Measurements from ENCODE around the gene TCF7L2. TPM values are rescaled to one million over a fixed set of nuclear protein-coding genes. Genes with fewer than 3 reads are reported as not detected.

The TCF7L2 gene
- total RNA-seq, 1 experiment from 2014 or later: 0.47 TPM

GRCh38 chr10:113137941-113138685 is 188.1 kb downstream of the TCF7L2 start:
- DNase-seq (ENCODE audit: low read depth): no peak
- in situ Hi-C loops (cut with HindIII; ENCODE audit: low pct_unique_long_range_greater_than_20kb, low sequenced_read_pairs): no loop called here

- in situ Hi-C loops (cut with HindIII; ENCODE audit: low pct_unique_long_range_greater_than_20kb, low sequenced_read_pairs): no loop called here
- no peak for DNase-seq (ENCODE audit: low read depth)
These were observed 189.0 kb downstream of the TCF7L2 start for GRCh38 chr10:113138937-113139585.

GRCh38 chr10:113139699-113140098 is 189.7 kb downstream of the TCF7L2 start:
- in situ Hi-C loops (cut with HindIII; ENCODE audit: low pct_unique_long_range_greater_than_20kb, low sequenced_read_pairs): no loop called here
- DNase-seq (ENCODE audit: low read depth): no peak

- in situ Hi-C loops (cut with HindIII; ENCODE audit: low pct_unique_long_range_greater_than_20kb, low sequenced_read_pairs): no loop called here
These were observed 190.3 kb downstream of the TCF7L2 start for GRCh38 chr10:113140143-113141011.

GRCh38 chr10:113142601-113143362 is 192.7 kb downstream of the TCF7L2 start:
- DNase-seq (ENCODE audit: low read depth): no peak
- in situ Hi-C loops (cut with HindIII; ENCODE audit: low pct_unique_long_range_greater_than_20kb, low sequenced_read_pairs): no loop called here

More at GRCh38 chr10:113140143-113141011, 190.3 kb downstream of the TCF7L2 start:
- no peak for DNase-seq (ENCODE audit: low read depth)

- DNase-seq (ENCODE audit: low read depth): no peak
- in situ Hi-C loops (cut with HindIII; ENCODE audit: low pct_unique_long_range_greater_than_20kb, low sequenced_read_pairs): no loop called here
These were observed 194.5 kb downstream of the TCF7L2 start for GRCh38 chr10:113144576-113144975.

GRCh38 chr10:113148071-113148825 is 198.2 kb downstream of the TCF7L2 start:
- DNase-seq (ENCODE audit: low read depth): no peak
- in situ Hi-C loops (cut with HindIII; ENCODE audit: low pct_unique_long_range_greater_than_20kb, low sequenced_read_pairs): no loop called here

GRCh38 chr10:113148901-113149300 is 198.9 kb downstream of the TCF7L2 start:
- in situ Hi-C loops (cut with HindIII; ENCODE audit: low pct_unique_long_range_greater_than_20kb, low sequenced_read_pairs): no loop called here
- no peak for DNase-seq (ENCODE audit: low read depth)

GRCh38 chr10:113149626-113150025 is 199.6 kb downstream of the TCF7L2 start:
- in situ Hi-C loops (cut with HindIII; ENCODE audit: low pct_unique_long_range_greater_than_20kb, low sequenced_read_pairs): no loop called here
- no peak for DNase-seq (ENCODE audit: low read depth)

GRCh38 chr10:113151190-113151666 is 201.2 kb downstream of the TCF7L2 start:
- in situ Hi-C loops (cut with HindIII; ENCODE audit: low pct_unique_long_range_greater_than_20kb, low sequenced_read_pairs): no loop called here
- DNase-seq (ENCODE audit: low read depth): no peak

- no peak for DNase-seq (ENCODE audit: low read depth)
- in situ Hi-C loops (cut with HindIII; ENCODE audit: low pct_unique_long_range_greater_than_20kb, low sequenced_read_pairs): no loop called here
These were observed 203.6 kb downstream of the TCF7L2 start for GRCh38 chr10:113153493-113154102.

- no peak for DNase-seq (ENCODE audit: low read depth)
- in situ Hi-C loops (cut with HindIII; ENCODE audit: low pct_unique_long_range_greater_than_20kb, low sequenced_read_pairs): no loop called here
These were observed 207.4 kb downstream of the TCF7L2 start for GRCh38 chr10:113157441-113157840.

GRCh38 chr10:113158183-113158582 is 208.1 kb downstream of the TCF7L2 start:
- in situ Hi-C loops (cut with HindIII; ENCODE audit: low pct_unique_long_range_greater_than_20kb, low sequenced_read_pairs): no loop called here
- DNase-seq (ENCODE audit: low read depth): no peak

- in situ Hi-C loops (cut with HindIII; ENCODE audit: low pct_unique_long_range_greater_than_20kb, low sequenced_read_pairs): no loop called here
- DNase-seq (ENCODE audit: low read depth): no peak
These were observed 209.5 kb downstream of the TCF7L2 start for GRCh38 chr10:113159563-113159962.

GRCh38 chr10:113160641-113161040 is 210.6 kb downstream of the TCF7L2 start:
- no peak for DNase-seq (ENCODE audit: low read depth)
- in situ Hi-C loops (cut with HindIII; ENCODE audit: low pct_unique_long_range_greater_than_20kb, low sequenced_read_pairs): no loop called here

GRCh38 chr10:113161066-113161465 is 211.0 kb downstream of the TCF7L2 start:
- no peak for DNase-seq (ENCODE audit: low read depth)
- in situ Hi-C loops (cut with HindIII; ENCODE audit: low pct_unique_long_range_greater_than_20kb, low sequenced_read_pairs): no loop called here

GRCh38 chr10:113162960-113163359 is 212.9 kb downstream of the TCF7L2 start:
- in situ Hi-C loops (cut with HindIII; ENCODE audit: low pct_unique_long_range_greater_than_20kb, low sequenced_read_pairs): no loop called here
- DNase-seq (ENCODE audit: low read depth): no peak
